ENCODE results near the gene PWWP2B.

DNA sequence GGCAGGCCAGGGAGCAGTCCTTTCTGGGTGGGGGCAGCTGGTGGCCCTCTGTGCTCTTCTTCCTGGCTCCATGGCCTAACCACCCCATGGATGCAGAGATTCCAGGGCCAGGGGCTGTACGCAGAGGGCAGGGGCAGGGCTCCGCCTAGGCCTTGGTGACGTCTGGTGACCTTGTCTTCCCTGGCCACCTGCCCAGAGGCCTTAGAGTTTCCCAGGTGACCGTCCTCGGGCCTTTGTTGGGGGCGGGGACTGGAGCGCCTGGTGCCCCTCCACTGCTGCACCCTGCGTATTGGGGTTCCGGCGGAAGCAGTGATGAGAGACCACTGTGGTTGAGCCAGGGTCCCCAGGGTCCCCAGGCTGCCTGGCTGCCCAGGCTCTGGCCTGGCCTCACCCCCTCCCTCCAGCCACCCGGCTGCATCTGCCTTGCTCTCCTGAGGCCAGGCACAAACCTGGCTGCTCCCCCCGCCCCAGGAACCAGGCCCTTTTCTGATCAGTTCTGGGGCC is 10.3 kb downstream of the PWWP2B start:
- TF ChIP-seq, protein P1, sequence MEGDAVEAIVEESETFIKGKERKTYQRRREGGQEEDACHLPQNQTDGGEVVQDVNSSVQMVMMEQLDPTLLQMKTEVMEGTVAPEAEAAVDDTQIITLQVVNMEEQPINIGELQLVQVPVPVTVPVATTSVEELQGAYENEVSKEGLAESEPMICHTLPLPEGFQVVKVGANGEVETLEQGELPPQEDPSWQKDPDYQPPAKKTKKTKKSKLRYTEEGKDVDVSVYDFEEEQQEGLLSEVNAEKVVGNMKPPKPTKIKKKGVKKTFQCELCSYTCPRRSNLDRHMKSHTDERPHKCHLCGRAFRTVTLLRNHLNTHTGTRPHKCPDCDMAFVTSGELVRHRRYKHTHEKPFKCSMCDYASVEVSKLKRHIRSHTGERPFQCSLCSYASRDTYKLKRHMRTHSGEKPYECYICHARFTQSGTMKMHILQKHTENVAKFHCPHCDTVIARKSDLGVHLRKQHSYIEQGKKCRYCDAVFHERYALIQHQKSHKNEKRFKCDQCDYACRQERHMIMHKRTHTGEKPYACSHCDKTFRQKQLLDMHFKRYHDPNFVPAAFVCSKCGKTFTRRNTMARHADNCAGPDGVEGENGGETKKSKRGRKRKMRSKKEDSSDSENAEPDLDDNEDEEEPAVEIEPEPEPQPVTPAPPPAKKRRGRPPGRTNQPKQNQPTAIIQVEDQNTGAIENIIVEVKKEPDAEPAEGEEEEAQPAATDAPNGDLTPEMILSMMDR (IDR thresholded peaks at IDR 0.05; ENCODE audit: insufficient read depth, low read length, poor library complexity, severe bottlenecking): no peak
- TF ChIP-seq EZH2phosphoT487 (conservative IDR thresholded peaks at IDR 0.05; ENCODE audit: low read length): no peak

Measured in SU-DHL-6 (cell line).